ENCODE data around the gene RNASEL. TPM values are rescaled to one million over a fixed set of nuclear protein-coding genes. Genes with fewer than 3 reads are reported as not detected.

The RNASEL gene
- total and polyA plus RNA-seq, 4 donors, result 1.3 to 3.9 (median 2.4) TPM

DNA sequence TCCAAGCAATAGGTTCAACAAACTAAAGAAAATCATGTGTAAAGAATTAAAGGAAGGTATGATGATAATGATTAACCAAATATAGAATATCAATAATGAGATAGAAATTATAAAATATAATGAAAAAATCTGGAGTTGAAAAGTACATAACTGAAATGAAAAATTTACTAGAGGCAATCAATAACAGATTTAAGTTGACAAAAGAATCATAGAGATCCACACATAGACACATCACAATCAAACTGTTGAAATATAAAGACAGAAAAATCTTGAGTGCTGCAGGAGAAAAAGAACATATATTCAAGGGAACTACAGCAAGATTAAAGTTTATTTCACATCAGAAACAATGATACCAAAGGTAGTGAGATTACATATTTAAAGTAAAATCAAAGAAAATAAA lies 63.7 kb downstream of the RNASEL start:
- H3K36me3 ChIP-seq (ENCODE audit: control insufficient read depth in 4 of 4, insufficient read depth in 3 of 4, low read depth in 1 of 4, low read length in 3 of 4), result no peaks in the 10 kb centered on the region
- no peaks in the 10 kb centered on the region for H3K4me1 ChIP-seq (ENCODE audit: control insufficient read depth in 4 of 4, insufficient read depth in 4 of 4, low read length in 3 of 4)
- H3K27me3 ChIP-seq (ENCODE audit: control insufficient read depth in 4 of 4, insufficient read depth in 4 of 4, low read length in 3 of 4), result no peaks in the 10 kb centered on the region
- no peak for DNase-seq (ENCODE audit: low spot score)
- peaks cover 0 to 8% (median 4%) of the 10 kb centered on the region in 4 donors for H3K9me3 ChIP-seq (ENCODE audit: control insufficient read depth in 4 of 4, low read length in 3 of 4)
- TF ChIP-seq RXRA (IDR thresholded peaks at IDR 0.05), result no peak
- TF ChIP-seq GABPA (IDR thresholded peaks at IDR 0.05 in 1 of 2, conservative IDR thresholded peaks at IDR 0.05 in 1 of 2), result no peak
- TF ChIP-seq CTCF (IDR thresholded peaks at IDR 0.05; ENCODE audit: low read depth, low read length, missing input control), result no peak
- no peak for TF ChIP-seq RAD21 (IDR thresholded peaks at IDR 0.05)
- no peak for TF ChIP-seq FOXA2 (IDR thresholded peaks at IDR 0.05)
- TF ChIP-seq ATF3 (IDR thresholded peaks at IDR 0.05), result no peak
- no peak for TF ChIP-seq SP1 (IDR thresholded peaks at IDR 0.05)
- no peak for TF ChIP-seq FOXA1 (IDR thresholded peaks at IDR 0.05)
- no peak for TF ChIP-seq MAX (IDR thresholded peaks at IDR 0.05)
- no peak for TF ChIP-seq HNF4G (IDR thresholded peaks at IDR 0.05)
- TF ChIP-seq, protein P1, sequence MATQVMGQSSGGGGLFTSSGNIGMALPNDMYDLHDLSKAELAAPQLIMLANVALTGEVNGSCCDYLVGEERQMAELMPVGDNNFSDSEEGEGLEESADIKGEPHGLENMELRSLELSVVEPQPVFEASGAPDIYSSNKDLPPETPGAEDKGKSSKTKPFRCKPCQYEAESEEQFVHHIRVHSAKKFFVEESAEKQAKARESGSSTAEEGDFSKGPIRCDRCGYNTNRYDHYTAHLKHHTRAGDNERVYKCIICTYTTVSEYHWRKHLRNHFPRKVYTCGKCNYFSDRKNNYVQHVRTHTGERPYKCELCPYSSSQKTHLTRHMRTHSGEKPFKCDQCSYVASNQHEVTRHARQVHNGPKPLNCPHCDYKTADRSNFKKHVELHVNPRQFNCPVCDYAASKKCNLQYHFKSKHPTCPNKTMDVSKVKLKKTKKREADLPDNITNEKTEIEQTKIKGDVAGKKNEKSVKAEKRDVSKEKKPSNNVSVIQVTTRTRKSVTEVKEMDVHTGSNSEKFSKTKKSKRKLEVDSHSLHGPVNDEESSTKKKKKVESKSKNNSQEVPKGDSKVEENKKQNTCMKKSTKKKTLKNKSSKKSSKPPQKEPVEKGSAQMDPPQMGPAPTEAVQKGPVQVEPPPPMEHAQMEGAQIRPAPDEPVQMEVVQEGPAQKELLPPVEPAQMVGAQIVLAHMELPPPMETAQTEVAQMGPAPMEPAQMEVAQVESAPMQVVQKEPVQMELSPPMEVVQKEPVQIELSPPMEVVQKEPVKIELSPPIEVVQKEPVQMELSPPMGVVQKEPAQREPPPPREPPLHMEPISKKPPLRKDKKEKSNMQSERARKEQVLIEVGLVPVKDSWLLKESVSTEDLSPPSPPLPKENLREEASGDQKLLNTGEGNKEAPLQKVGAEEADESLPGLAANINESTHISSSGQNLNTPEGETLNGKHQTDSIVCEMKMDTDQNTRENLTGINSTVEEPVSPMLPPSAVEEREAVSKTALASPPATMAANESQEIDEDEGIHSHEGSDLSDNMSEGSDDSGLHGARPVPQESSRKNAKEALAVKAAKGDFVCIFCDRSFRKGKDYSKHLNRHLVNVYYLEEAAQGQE (IDR thresholded peaks at IDR 0.05), result no peak
- TF ChIP-seq NR2F2 (IDR thresholded peaks at IDR 0.05), result no peak
- TF ChIP-seq HNF4A (conservative IDR thresholded peaks at IDR 0.05), result no peak
- TF ChIP-seq TAF1 (conservative IDR thresholded peaks at IDR 0.05), result no peak
- TF ChIP-seq, protein P2, sequence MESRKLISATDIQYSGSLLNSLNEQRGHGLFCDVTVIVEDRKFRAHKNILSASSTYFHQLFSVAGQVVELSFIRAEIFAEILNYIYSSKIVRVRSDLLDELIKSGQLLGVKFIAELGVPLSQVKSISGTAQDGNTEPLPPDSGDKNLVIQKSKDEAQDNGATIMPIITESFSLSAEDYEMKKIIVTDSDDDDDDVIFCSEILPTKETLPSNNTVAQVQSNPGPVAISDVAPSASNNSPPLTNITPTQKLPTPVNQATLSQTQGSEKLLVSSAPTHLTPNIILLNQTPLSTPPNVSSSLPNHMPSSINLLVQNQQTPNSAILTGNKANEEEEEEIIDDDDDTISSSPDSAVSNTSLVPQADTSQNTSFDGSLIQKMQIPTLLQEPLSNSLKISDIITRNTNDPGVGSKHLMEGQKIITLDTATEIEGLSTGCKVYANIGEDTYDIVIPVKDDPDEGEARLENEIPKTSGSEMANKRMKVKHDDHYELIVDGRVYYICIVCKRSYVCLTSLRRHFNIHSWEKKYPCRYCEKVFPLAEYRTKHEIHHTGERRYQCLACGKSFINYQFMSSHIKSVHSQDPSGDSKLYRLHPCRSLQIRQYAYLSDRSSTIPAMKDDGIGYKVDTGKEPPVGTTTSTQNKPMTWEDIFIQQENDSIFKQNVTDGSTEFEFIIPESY (IDR thresholded peaks at IDR 0.05), result no peak
- no peak for TF ChIP-seq JUND (IDR thresholded peaks at IDR 0.05)
- no peak for TF ChIP-seq EGR1 (IDR thresholded peaks at IDR 0.05; ENCODE audit: low read depth in 2 of 2)
- no peak for TF ChIP-seq YY1 (IDR thresholded peaks at IDR 0.05)
- no peak overlapping the region for H3K27ac ChIP-seq (ENCODE audit: low read depth in 1 of 2, low read length in 2 of 2)
- H3K4me3 ChIP-seq (ENCODE audit: low read depth in 1 of 3, low read length in 3 of 3), result no peak overlapping the region
- H3K9ac ChIP-seq (ENCODE audit: low read depth in 1 of 2, low read length in 2 of 2), result no peak overlapping the region

Small RNAs within 50 kb of the gene (small RNA-seq; reads per million reads assigned to genes)
- gene RF00017, result not detected

Other genes starting within 250 kb of the RNASEL start
- gene GLUL, start 197.5 kb downstream of the RNASEL start, total RNA-seq, result 1,000 to 10,000 TPM in 1 of 2 donors, 100 to 1,000 TPM in 1; 830 to 1,177 TPM
- gene GLUL, start 197.5 kb downstream of the RNASEL start, polyA plus RNA-seq, result 100 to 1,000 TPM; 306 to 616 TPM
- not detected for gene TEDDM1, start 188.6 kb downstream of the RNASEL start, total RNA-seq
- gene TEDDM1, start 188.6 kb downstream of the RNASEL start, polyA plus RNA-seq, result under 1 TPM in 1 of 2 donors, not detected in 1; 0.08 TPM
- gene RGSL1, start 139.1 kb downstream of the RNASEL start, total RNA-seq, result under 1 TPM in 1 of 2 donors, not detected in 1; 0.50 TPM
- under 1 TPM; 0.07 to 0.31 TPM for gene RGSL1, start 139.1 kb downstream of the RNASEL start, polyA plus RNA-seq
- gene RGS16, start 15.1 kb upstream of the RNASEL start, total RNA-seq, result 1 to 10 TPM in 1 of 2 donors, under 1 TPM in 1; 0.59 to 2.7 TPM
- gene RGS16, start 15.1 kb upstream of the RNASEL start, polyA plus RNA-seq, result 1 to 10 TPM in 1 of 2 donors, under 1 TPM in 1; 0.54 to 1.1 TPM
- gene RGS8, start 95.3 kb upstream of the RNASEL start, total RNA-seq, result under 1 TPM in 1 of 2 donors, not detected in 1; 0.05 TPM
- not detected for gene RGS8, start 95.3 kb upstream of the RNASEL start, polyA plus RNA-seq
- gene NPL, start 200.5 kb upstream of the RNASEL start, total RNA-seq, result 10 to 100 TPM; 17.2 to 47.3 TPM
- gene NPL, start 200.5 kb upstream of the RNASEL start, polyA plus RNA-seq, result 10 to 100 TPM in 1 of 2 donors, 1 to 10 TPM in 1; 8.5 to 14.7 TPM

Data from liver (tissue), 10 donors.